H9 (cell line): ENCODE results near the gene TRAF3. TPM values are rescaled to one million over a fixed set of nuclear protein-coding genes. Genes with fewer than 3 reads are reported as not detected.

Experiments
- DNase-seq: peaks from one replicate; pipeline ENCODE4 v3.0.0-alpha.2; 2017
- H2AFZ ChIP-seq: one replicate; pipeline ENCODE4 v1.6.1; 2013; ENCODE audit warnings: mild to moderate bottlenecking, low read length, control low read depth, moderate library complexity
- H2AK5ac ChIP-seq: 2 replicates; pipeline ENCODE4 v1.6.1; 2013; ENCODE audit warnings: low read length, control low read depth, mixed read lengths; ENCODE audit not compliant: insufficient read length
- H2BK120ac ChIP-seq: one replicate; pipeline ENCODE4 v1.6.1; 2013; ENCODE audit warnings: low read depth, mild to moderate bottlenecking, low read length, control low read depth, inconsistent platforms; ENCODE audit not compliant: poor library complexity, severe bottlenecking
- H2BK12ac ChIP-seq: 2 replicates; pipeline ENCODE4 v1.6.1; 2013; ENCODE audit warnings: low read length, control low read depth, mixed read lengths, low read depth; ENCODE audit not compliant: insufficient read length
- H2BK15ac ChIP-seq: 2 replicates; pipeline ENCODE4 v1.6.1; 2013; ENCODE audit warnings: low read depth, low read length, control low read depth
- H2BK20ac ChIP-seq: one replicate; pipeline ENCODE4 v1.6.1; 2013; ENCODE audit warnings: low read depth, mild to moderate bottlenecking, low read length, control low read depth, inconsistent platforms; ENCODE audit not compliant: poor library complexity, severe bottlenecking
- H2BK5ac ChIP-seq: 2 replicates; pipeline ENCODE4 v1.6.1; 2013; ENCODE audit warnings: low read length, control low read depth, mixed read lengths; ENCODE audit not compliant: insufficient read length
- H3K14ac ChIP-seq: 2 replicates; pipeline ENCODE4 v1.6.1; 2013; ENCODE audit warnings: low read length, control low read depth; ENCODE audit not compliant: insufficient read depth
- H3K18ac ChIP-seq: 2 replicates; pipeline ENCODE4 v1.6.1; 2013; ENCODE audit warnings: low read depth, mild to moderate bottlenecking, mixed read lengths, low read length, control low read depth; ENCODE audit not compliant: insufficient read length
- H3K23ac ChIP-seq: 2 replicates; pipeline ENCODE4 v1.6.1; 2013; ENCODE audit warnings: low read length, control low read depth, mixed read lengths, low read depth; ENCODE audit not compliant: insufficient read length
- H3K23me2 ChIP-seq: 2 replicates; pipeline ENCODE4 v1.6.1; 2013; ENCODE audit warnings: low read depth, mild to moderate bottlenecking, mixed read lengths, low read length, control low read depth; ENCODE audit not compliant: insufficient read length, poor library complexity, severe bottlenecking
- H3K27ac ChIP-seq: 2 replicates; pipeline ENCODE4 v1.5.1; 2013; ENCODE audit warnings: low read length, control low read depth, mixed read lengths, low read depth; ENCODE audit not compliant: insufficient read length
- H3K27me3 ChIP-seq: 2 replicates; pipeline ENCODE4 v1.6.1; 2013; ENCODE audit warnings: low read length, control low read depth, inconsistent platforms; ENCODE audit not compliant: insufficient read depth
- H3K4ac ChIP-seq: 2 replicates; pipeline ENCODE4 v1.6.1; 2013; ENCODE audit warnings: low read depth, mild to moderate bottlenecking, control low read depth, inconsistent platforms, low read length, moderate library complexity
- H3K4me1 ChIP-seq: 2 replicates; pipeline ENCODE4 v1.6.1; 2013; ENCODE audit warnings: low read length, control low read depth, inconsistent platforms; ENCODE audit not compliant: insufficient read depth
- H3K4me2 ChIP-seq: 2 replicates; pipeline ENCODE4 v1.6.1; 2013; ENCODE audit warnings: low read length, control low read depth, mixed read lengths; ENCODE audit not compliant: insufficient read length, insufficient read depth
- H3K56ac ChIP-seq: 2 replicates; pipeline ENCODE4 v1.6.1; 2013; ENCODE audit warnings: low read depth, mild to moderate bottlenecking, mixed read lengths, low read length, control low read depth; ENCODE audit not compliant: insufficient read length
- H3K79me1 ChIP-seq: 2 replicates; pipeline ENCODE4 v1.6.1; 2013; ENCODE audit warnings: low read depth, mild to moderate bottlenecking, moderate library complexity, low read length, control low read depth, inconsistent platforms; ENCODE audit not compliant: insufficient read depth, poor library complexity, severe bottlenecking
- H3K79me2 ChIP-seq: 2 replicates; pipeline ENCODE4 v1.6.1; 2013; ENCODE audit warnings: low read length, control low read depth, inconsistent platforms; ENCODE audit not compliant: insufficient read depth
- H3K9ac ChIP-seq: 2 replicates; pipeline ENCODE4 v1.6.1; 2013; ENCODE audit warnings: low read length, control low read depth, mixed read lengths; ENCODE audit not compliant: insufficient read length; ENCODE audit errors: extremely low read depth
- H3K9me3 ChIP-seq: one replicate; pipeline ENCODE4 v1.6.1; 2013; ENCODE audit warnings: low read depth, low read length, inconsistent platforms; ENCODE audit not compliant: control insufficient read depth
- H3T11ph ChIP-seq: one replicate; pipeline ENCODE4 v1.6.1; 2013; ENCODE audit warnings: mild to moderate bottlenecking, low read length, control low read depth, inconsistent platforms
- H4K20me1 ChIP-seq: one replicate; pipeline ENCODE4 v1.6.1; 2013; ENCODE audit not compliant: control insufficient read depth, insufficient read length, insufficient read depth
- H4K5ac ChIP-seq: 2 replicates; pipeline ENCODE4 v1.6.1; 2013; ENCODE audit warnings: low read depth, mild to moderate bottlenecking, mixed read lengths, low read length, control low read depth; ENCODE audit not compliant: insufficient read length
- H4K8ac ChIP-seq: replicated peaks from 2 replicates; pipeline ENCODE4 v1.6.1; 2013; ENCODE audit warnings: low read length, control low read depth, mixed read lengths, low read depth; ENCODE audit not compliant: insufficient read length
- H4K91ac ChIP-seq: 2 replicates; pipeline ENCODE4 v1.6.1; 2013; ENCODE audit warnings: low read depth, mild to moderate bottlenecking, moderate library complexity, mixed read lengths, low read length, control low read depth; ENCODE audit not compliant: insufficient read length
- H3K27ac Mint-ChIP-seq, 3 experiments: 2 replicates in 2 of 3; 3 replicates in 1 of 3; pipeline ENCODE4 v1.8.0; 2020 to 2021; ENCODE audit warnings: mixed read lengths in 3 of 3, mild to moderate bottlenecking in 1 of 3, moderate library complexity in 1 of 3
- H3K27me3 Mint-ChIP-seq: 2 replicates; pipeline ENCODE4 v1.8.0; 2021; ENCODE audit warnings: low read depth, mild to moderate bottlenecking, moderate library complexity, mixed read lengths
- H3K36me3 Mint-ChIP-seq, 3 experiments: 2 replicates in 2 of 3; 3 replicates in 1 of 3; pipeline ENCODE4 v1.8.0; 2020 to 2021; ENCODE audit warnings: low read depth in 3 of 3, mixed read lengths in 3 of 3; ENCODE audit not compliant: insufficient read depth in 1 of 3
- H3K4me1 Mint-ChIP-seq, 2 experiments: 2 replicates each; pipeline ENCODE4 v1.8.0; 2020; ENCODE audit warnings: mixed read lengths in 2 of 2
- H3K4me3 Mint-ChIP-seq, 2 experiments: 2 replicates in 1 of 2; 3 replicates in 1 of 2; pipeline ENCODE4 v1.8.0; 2020 to 2021; ENCODE audit warnings: mild to moderate bottlenecking in 2 of 2, mixed read lengths in 2 of 2, moderate library complexity in 1 of 2
- H3K9me3 Mint-ChIP-seq, 2 experiments: 2 replicates in 1 of 2; 3 replicates in 1 of 2; pipeline ENCODE4 v1.8.0; 2020; ENCODE audit warnings: mild to moderate bottlenecking in 2 of 2, mixed read lengths in 2 of 2, moderate library complexity in 1 of 2
- WGBS: extraction: QIAGEN DNeasy Blood & Tissue Kit; methylation state at CpG from one replicate; pipeline ENCODE4 v1.1.7; 2013; ENCODE audit warnings: missing lambda C conversion rate, low lambda C conversion rate, mixed read lengths; ENCODE audit not compliant: insufficient read length; ENCODE audit errors: extremely low coverage; 5-methylcytosine and 5-hydroxymethylcytosine counted together
- total RNA-seq: library from RNA; stranded (reverse); gene quantifications from 2 replicates; pipeline ENCODE4 v1.2.1, GENCODE V29; 2021
- TF ChIP-seq, protein P1 (sequence below): fragments of 200-600 bp; sonication (generic); conservative IDR thresholded peaks from 3 replicates; pipeline ENCODE4 v1.8.0; 2021; ENCODE audit warnings: antibody characterized with exemption, mild to moderate bottlenecking

Gene TRAF3
- total RNA-seq, 1 experiment from 2014 or later = 9.6 TPM

DNA sequence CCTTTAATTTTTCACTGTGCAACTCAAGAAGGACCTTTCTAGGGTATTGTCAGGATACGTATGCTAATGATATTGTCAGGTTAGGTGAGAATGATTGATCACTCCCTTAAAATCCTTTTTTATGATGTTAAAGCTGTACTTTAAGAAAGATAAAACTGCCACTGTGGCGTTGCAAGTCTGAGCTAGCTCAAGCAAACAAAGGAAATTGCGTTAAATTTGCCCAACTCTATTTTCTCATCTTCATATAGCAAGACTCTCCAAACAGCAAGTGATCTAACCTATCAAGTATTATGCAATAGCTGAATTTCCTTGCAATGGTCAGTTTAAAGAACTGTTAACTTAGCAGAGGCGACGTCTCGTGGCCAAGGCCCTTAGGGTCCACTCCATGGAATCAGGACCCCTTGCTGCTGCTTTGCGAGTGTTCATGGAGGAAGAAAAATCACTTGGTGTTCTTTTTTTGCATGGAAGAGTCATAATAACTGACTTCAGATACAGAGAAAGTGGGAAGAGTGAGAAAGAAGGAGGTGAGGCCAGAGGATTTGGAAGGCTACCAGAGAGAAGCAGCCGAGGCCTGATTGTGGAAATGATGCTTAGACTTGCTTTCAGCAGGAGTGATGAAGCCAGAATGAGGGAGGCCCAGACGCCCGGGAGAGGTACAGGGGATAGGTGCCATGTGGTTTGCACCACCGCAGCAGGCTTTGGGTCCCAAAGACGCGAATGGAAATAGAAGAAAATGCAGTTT is 2.5 kb downstream of the TRAF3 start:
- H3K27ac Mint-ChIP-seq = no peak overlapping the region
- Histone ChIP-seq H3K4me2 (no peak overlapping the region), H3K79me2 (no peaks in the 10 kb centered on the region; the same call in 1 of the 2 replicates)

More for the DNA sequence above, 2.5 kb downstream of the TRAF3 start:
- H3K36me3 Mint-ChIP-seq = no peaks in the 10 kb centered on the region
- peak overlapping the region; percentile 18 to 63; a peak in 2 of 5 replicates for H3K4me3 Mint-ChIP-seq
- Histone ChIP-seq H4K20me1 (no peaks in the 10 kb centered on the region), H3K18ac (no peak overlapping the region), H4K91ac (no peak overlapping the region), H3K27ac (no peak overlapping the region), H3K4me1 (peaks cover 5% of the 10 kb centered on the region; the same call in 1 of the 2 replicates), H4K8ac (no peak overlapping the region), H3K9me3 (no peaks in the 10 kb centered on the region), H3K23me2 (peaks cover 11% of the 10 kb centered on the region), H3K79me1 (peaks cover 2% of the 10 kb centered on the region), H2AK5ac (no peak overlapping the region), H2AFZ (no peak overlapping the region), H3T11ph (no peak overlapping the region), H2BK5ac (no peak overlapping the region), H3K27me3 (peaks cover 5% of the 10 kb centered on the region; the same call in 1 of the 2 replicates), H2BK12ac (no peak overlapping the region), H3K23ac (no peak overlapping the region), H3K4ac (no peak overlapping the region), H2BK20ac (no peak overlapping the region), H3K14ac (no peak overlapping the region), H3K56ac (no peak overlapping the region), H3K9ac (no peak overlapping the region), H4K5ac (no peak overlapping the region), H2BK120ac (no peak overlapping the region), H2BK15ac (no peak overlapping the region)
- WGBS = no CpG with 5 or more reads among the region's 13 CpGs
- peaks cover 29 to 31% of the 10 kb centered on the region in 2 experiments for H3K4me1 Mint-ChIP-seq
- TF ChIP-seq, protein P1, sequence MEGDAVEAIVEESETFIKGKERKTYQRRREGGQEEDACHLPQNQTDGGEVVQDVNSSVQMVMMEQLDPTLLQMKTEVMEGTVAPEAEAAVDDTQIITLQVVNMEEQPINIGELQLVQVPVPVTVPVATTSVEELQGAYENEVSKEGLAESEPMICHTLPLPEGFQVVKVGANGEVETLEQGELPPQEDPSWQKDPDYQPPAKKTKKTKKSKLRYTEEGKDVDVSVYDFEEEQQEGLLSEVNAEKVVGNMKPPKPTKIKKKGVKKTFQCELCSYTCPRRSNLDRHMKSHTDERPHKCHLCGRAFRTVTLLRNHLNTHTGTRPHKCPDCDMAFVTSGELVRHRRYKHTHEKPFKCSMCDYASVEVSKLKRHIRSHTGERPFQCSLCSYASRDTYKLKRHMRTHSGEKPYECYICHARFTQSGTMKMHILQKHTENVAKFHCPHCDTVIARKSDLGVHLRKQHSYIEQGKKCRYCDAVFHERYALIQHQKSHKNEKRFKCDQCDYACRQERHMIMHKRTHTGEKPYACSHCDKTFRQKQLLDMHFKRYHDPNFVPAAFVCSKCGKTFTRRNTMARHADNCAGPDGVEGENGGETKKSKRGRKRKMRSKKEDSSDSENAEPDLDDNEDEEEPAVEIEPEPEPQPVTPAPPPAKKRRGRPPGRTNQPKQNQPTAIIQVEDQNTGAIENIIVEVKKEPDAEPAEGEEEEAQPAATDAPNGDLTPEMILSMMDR = no peak
- peaks cover 16% of the 10 kb centered on the region for H3K27me3 Mint-ChIP-seq
- H3K9me3 Mint-ChIP-seq = no peaks in the 10 kb centered on the region
- DNase-seq = no peak
